PC-9 (cell line): Measurements from ENCODE around the gene PSORS1C1.

Experiments
- CTCF ChIP-seq: fragments of 200-600 bp; sonication (generic); conservative IDR thresholded peaks from 2 replicates; pipeline ENCODE4 v1.6.1; 2017; ENCODE audit warnings: mixed run types, antibody characterized with exemption, mild to moderate bottlenecking, moderate library complexity
- EZH2 ChIP-seq: fragments of 200-600 bp; sonication (generic); IDR thresholded peaks from 2 replicates; pipeline ENCODE4 v1.8.0; 2017; ENCODE audit warnings: antibody characterized with exemption, low read depth

GRCh38 chr6:31163922-31164321 lies 49.3 kb downstream of the PSORS1C1 start:
- TF ChIP-seq CTCF (no peak), EZH2 (no peak)
